Brain microvascular endothelial cell (primary cell): ENCODE results near the gene PTPRD.

ENCODE experiments used
- DNase-seq: peaks from one replicate; pipeline ENCODE4 v3.0.0-alpha.2; 2020
- H3K27ac ChIP-seq: fragments of 250-450 bp; sonication (Bioruptor Pico); 2 replicates; pipeline ENCODE4 v1.5.1; 2020; ENCODE audit warnings: mild to moderate bottlenecking, moderate library complexity
- H3K27me3 ChIP-seq: fragments of 250-450 bp; sonication (Bioruptor Pico); replicated peaks from 2 replicates; pipeline ENCODE4 v1.5.1; 2020; ENCODE audit warnings: mild to moderate bottlenecking
- H3K36me3 ChIP-seq: fragments of 250-450 bp; sonication (Bioruptor Pico); replicated peaks from 2 replicates; pipeline ENCODE4 v1.5.1; 2020; ENCODE audit warnings: mild to moderate bottlenecking
- H3K4me3 ChIP-seq: 2 replicates; pipeline ENCODE4 v1.5.1; 2011; ENCODE audit warnings: low read depth, mild to moderate bottlenecking, control low read depth, low read length, moderate library complexity
- CTCF ChIP-seq: IDR thresholded peaks from 2 replicates; pipeline ENCODE4 v1.5.1; 2011; ENCODE audit warnings: low read depth, mild to moderate bottlenecking, moderate library complexity, low read length, control low read depth, inconsistent platforms; ENCODE audit errors: missing control alignments
- in situ Hi-C: cut with HindIII; loops from 2 replicates; pipeline ENCODE4 v1.10.0; 2017; ENCODE audit warnings: low sequenced_read_pairs, low pct_ligation_motif_present

Gene PTPRD

GRCh38 chr9:8863886-8864544 lies 1748.8 kb downstream of the PTPRD start:
- H3K4me3 ChIP-seq, result no peak overlapping the region
- in situ Hi-C loops, result no loop called here
- H3K36me3 ChIP-seq, result no peaks in the 10 kb centered on the region
- no peaks in the 10 kb centered on the region for H3K27me3 ChIP-seq
- H3K27ac ChIP-seq, result no peak overlapping the region
- DNase-seq, result no peak
- no peak for TF ChIP-seq CTCF

GRCh38 chr9:8863069-8863468 lies 1749.7 kb downstream of the PTPRD start:
- no peak overlapping the region for H3K27ac ChIP-seq
- TF ChIP-seq CTCF, result no peak
- H3K36me3 ChIP-seq, result no peaks in the 10 kb centered on the region
- in situ Hi-C loops, result no loop called here
- no peaks in the 10 kb centered on the region for H3K27me3 ChIP-seq
- H3K4me3 ChIP-seq, result no peak overlapping the region
- DNase-seq, result no peak

GRCh38 chr9:8860925-8861324 lies 1751.9 kb downstream of the PTPRD start:
- no peak overlapping the region for H3K27ac ChIP-seq
- H3K4me3 ChIP-seq, result no peak overlapping the region
- H3K27me3 ChIP-seq, result peaks cover 2% of the 10 kb centered on the region
- H3K36me3 ChIP-seq, result no peaks in the 10 kb centered on the region
- in situ Hi-C loops, result no loop called here
- DNase-seq, result peak; percentile 53
- peak; percentile 30 for TF ChIP-seq CTCF

GRCh38 chr9:8860086-8860485 lies 1752.7 kb downstream of the PTPRD start:
- Histone ChIP-seq H3K27ac (no peak overlapping the region), H3K4me3 (no peak overlapping the region), H3K27me3 (peaks cover 2% of the 10 kb centered on the region), H3K36me3 (no peaks in the 10 kb centered on the region)
- in situ Hi-C loops, result no loop called here
- no peak for TF ChIP-seq CTCF
- DNase-seq, result no peak

GRCh38 chr9:8859416-8859815 lies 1753.4 kb downstream of the PTPRD start:
- TF ChIP-seq CTCF, result no peak
- Histone ChIP-seq H3K27me3 (peaks cover 2% of the 10 kb centered on the region), H3K36me3 (no peaks in the 10 kb centered on the region), H3K4me3 (no peak overlapping the region), H3K27ac (no peak overlapping the region)
- in situ Hi-C loops, result no loop called here
- DNase-seq, result no peak

GRCh38 chr9:8858596-8859161 lies 1754.1 kb downstream of the PTPRD start:
- Histone ChIP-seq H3K27ac (no peak overlapping the region), H3K27me3 (peaks cover 2% of the 10 kb centered on the region), H3K36me3 (no peaks in the 10 kb centered on the region), H3K4me3 (peak overlapping the region; percentile 53)
- DNase-seq, result no peak
- no peak for TF ChIP-seq CTCF
- in situ Hi-C loops, result no loop called here
